ENCODE data around the gene FOXF1.
A peak's percentile ranks its signal among the peaks of the same experiment; 100 is the strongest.

The FOXF1 gene

GRCh38 chr16:86517652-86518258 lies 7.4 kb downstream of the FOXF1 start:
- no peak for DNase-seq

GRCh38 chr16:86519007-86519648 lies 8.8 kb downstream of the FOXF1 start:
- no peak for DNase-seq

- DNase-seq = peak; percentile 84
Observed at GRCh38 chr16:86519649-86520316, 9.5 kb downstream of the FOXF1 start.

- no peak for DNase-seq
Observed at GRCh38 chr16:86520317-86521210, 10.2 kb downstream of the FOXF1 start.

- DNase-seq = no peak
Observed at GRCh38 chr16:86521236-86522197, 11.2 kb downstream of the FOXF1 start.

GRCh38 chr16:86522634-86523033 lies 12.3 kb downstream of the FOXF1 start:
- no peak for DNase-seq

GRCh38 chr16:86523166-86523740 lies 12.9 kb downstream of the FOXF1 start:
- DNase-seq = no peak

- DNase-seq = no peak
Observed at GRCh38 chr16:86524029-86524428, 13.7 kb downstream of the FOXF1 start.

GRCh38 chr16:86525696-86526095 lies 15.4 kb downstream of the FOXF1 start:
- DNase-seq = no peak

- DNase-seq = no peak
Observed at GRCh38 chr16:86527366-86527765, 17.0 kb downstream of the FOXF1 start.

GRCh38 chr16:86528061-86528929 lies 18.0 kb downstream of the FOXF1 start:
- no peak for DNase-seq

- no peak for DNase-seq
Observed at GRCh38 chr16:86529160-86529559, 18.8 kb downstream of the FOXF1 start.

- DNase-seq = no peak
Observed at GRCh38 chr16:86530251-86531190, 20.2 kb downstream of the FOXF1 start.

GRCh38 chr16:86531191-86531545 lies 20.8 kb downstream of the FOXF1 start:
- DNase-seq = no peak

- no peak for DNase-seq
Observed at GRCh38 chr16:86531641-86532525, 21.6 kb downstream of the FOXF1 start.

GRCh38 chr16:86532526-86532815 lies 22.1 kb downstream of the FOXF1 start:
- no peak for DNase-seq

GRCh38 chr16:86533076-86533475 lies 22.7 kb downstream of the FOXF1 start:
- no peak for DNase-seq

GRCh38 chr16:86533767-86534351 lies 23.5 kb downstream of the FOXF1 start:
- DNase-seq = no peak

All from activated CD8-positive, alpha-beta memory T cell treated with anti-CD3 and anti-CD28 coated beads, Interleukin-2, amount 50 U/mL, for 48 hours (primary cell).